ENCODE measurements around the gene STK24.

- TF ChIP-seq POLR2AphosphoS5 (IDR thresholded peaks at IDR 0.05; ENCODE audit: borderline replicate concordance, low read depth, low read length) (no peak), EZH2 (IDR thresholded peaks at IDR 0.05) (no peak), FOXP2 (optimal IDR thresholded peaks at IDR 0.05; ENCODE audit: control extremely low read depth, extremely low read length, insufficient read depth) (no peak)
These were observed 75.9 kb downstream of the STK24 start for GRCh38 chr13:98500963-98501421.
